HG02610 (cell line): ENCODE data around the gene STRBP.

ENCODE experiments used
- ATAC-seq: cut with Tn5 transposase; IDR thresholded peaks from one replicate; pipeline ENCODE4 v1.9.1; 2021; ENCODE audit warnings: mild to moderate bottlenecking, moderate library complexity; ENCODE audit not compliant: unreplicated experiment

STRBP gene

DNA sequence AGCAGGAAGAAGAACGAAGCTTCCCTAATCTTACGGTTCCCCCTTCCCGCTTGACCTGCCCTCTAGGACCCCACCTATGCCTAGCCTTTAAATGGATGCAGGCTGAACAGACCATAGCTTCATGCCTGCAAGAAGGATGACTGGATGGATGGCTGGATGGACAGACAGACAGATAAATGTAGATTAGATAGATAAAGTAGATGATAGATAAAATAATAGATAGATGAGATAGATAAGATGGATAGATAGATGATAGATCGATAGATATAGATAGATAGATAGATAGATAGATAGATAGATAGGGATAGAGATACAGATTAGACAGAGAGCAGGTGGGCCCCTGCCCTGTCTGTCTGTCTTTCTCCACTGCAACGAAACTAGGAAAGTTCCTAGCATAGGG lies 162.9 kb downstream of the STRBP start:
- ATAC-seq, result no peak

DNA sequence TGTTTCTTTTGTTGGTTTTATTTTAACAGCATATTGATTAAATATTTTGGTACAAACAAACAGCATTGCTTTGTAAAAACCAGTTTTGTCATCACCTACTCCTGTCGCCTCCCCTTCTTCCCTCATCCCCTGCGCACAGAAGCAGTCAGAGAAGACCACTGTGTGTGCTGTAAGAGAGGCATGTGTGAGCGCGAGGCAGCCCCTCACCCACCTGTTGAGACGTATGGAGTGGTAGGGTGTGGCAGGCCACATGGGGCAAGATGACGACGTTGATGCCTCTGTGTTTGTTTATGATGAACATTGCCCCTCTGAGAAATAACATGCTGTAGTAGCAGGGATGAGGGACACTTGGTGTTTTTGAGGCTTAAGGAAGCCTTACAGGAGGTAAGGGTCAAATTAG lies 163.6 kb downstream of the STRBP start:
- ATAC-seq, result no peak

DNA sequence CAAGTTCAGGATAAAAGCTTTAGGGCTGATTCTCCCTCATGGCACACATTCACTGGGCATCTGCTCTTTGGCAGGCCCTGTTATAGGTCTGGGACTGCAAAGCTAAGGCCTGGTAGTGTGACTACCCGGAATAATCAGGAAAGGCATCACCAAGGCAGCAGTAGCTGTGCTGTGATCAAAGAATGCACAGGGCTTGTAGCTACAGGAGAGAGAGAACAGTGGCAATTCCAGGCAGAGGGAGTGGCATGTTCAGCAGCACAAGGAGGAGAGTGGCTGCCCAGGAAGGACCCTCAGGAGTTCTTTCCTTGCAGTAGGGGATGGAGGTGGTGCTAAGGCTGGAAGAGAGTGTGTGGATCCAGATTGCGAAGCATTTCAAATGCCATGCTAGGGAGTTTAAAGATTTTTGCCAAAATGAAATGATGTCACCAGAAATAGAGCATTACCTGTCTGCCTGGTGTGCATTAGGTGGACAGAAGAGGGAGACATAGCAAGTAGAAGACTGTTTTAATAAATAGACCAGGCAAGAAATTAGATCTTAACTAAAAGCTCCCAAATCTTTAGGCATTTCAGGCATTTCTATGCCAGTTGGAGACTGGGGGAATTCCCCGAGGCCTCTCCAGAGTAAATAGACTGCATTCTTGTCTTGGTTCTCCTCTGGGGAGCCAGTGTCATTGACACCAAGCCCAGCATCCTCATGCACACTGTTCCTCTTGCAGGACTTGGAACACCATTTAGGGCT lies 165.8 kb downstream of the STRBP start:
- ATAC-seq, result no peak

DNA sequence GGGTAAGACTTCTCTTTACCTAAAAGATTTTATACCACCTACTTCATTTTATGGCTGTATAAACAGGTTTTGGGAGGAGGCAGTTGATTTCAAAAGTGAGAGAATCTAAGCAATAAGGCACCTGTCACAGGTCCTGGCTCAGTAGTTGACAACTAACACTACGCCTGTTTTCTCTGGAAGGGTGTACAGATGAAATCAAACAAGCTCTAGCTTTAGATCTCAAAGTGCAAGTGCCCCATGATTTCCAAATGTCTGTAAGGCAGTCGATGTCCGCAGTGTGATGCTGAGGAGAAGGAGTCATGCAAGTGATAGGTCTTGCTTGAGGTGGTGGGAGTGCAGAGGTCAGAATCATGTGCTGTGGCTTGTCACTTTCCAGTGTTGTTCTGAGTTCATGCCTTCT lies 168.8 kb downstream of the STRBP start:
- no peak for ATAC-seq

DNA sequence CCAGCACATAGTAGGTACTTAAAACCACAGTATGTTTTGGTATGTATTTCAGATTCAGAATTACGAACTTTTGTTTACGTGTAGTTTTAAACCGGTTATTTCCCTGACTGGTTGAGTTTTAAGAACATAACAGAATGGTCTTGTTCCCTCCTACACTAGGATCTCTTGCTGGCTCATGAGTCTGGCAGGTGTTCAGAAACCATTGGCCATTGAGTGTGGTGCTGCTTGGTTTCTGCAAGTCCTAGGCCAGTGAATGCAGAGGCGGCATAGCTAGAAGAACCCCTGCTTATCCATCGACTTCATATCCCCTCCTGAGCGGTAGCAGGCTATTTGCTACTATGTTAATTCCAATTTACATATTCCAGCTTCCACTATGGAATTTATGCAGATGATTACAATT lies 169.3 kb downstream of the STRBP start:
- ATAC-seq, result no peak

DNA sequence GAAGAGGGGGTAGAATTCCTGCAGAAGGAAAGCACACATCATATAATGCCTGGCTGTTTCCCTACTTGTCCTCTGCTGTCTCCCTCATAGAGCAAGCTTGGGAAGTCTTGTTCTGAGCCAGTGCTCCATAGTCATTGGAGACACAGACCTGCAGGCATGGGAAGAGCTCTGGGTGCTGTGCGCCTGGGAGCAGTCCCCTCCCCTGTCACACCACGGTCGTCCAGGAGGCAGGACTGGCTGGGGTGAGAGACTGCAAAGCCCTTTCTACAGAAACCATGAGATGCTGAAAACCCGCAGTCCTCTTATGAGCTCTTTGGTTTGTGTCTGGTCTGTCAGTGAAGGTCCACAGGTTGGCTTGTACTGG lies 170.3 kb downstream of the STRBP start:
- no peak for ATAC-seq

DNA sequence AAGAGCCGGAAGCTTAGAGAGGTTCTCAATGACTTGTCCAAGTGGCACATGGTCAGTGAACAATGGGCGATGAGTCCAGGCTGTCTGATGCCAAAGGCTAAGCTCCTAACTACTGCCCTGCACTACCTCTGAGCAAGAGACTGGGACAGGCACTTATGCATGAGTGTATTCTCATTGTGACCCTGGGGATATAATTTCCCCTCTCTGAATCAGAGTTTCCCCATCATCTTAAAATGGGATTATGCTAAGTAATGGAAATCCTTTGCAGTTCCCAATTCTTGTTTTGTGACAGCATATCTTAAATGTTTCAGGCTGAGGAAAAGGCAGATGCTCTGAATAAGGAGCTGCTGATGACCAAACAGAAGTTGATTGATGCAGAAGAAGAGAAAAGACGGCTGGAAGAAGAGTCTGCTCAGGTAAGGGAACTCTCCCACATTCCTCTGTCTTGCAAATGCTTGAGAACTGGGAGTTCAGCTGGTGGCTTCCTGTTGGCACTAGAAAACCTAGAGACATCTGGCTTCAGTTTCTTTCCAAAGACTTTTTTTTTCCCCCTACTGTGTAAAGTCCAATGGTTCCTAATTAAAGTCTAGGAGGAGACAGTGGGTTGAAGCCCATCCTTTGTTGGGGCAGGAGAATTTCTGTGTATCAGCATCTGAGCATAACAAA lies 170.8 kb downstream of the STRBP start:
- no peak for ATAC-seq

DNA sequence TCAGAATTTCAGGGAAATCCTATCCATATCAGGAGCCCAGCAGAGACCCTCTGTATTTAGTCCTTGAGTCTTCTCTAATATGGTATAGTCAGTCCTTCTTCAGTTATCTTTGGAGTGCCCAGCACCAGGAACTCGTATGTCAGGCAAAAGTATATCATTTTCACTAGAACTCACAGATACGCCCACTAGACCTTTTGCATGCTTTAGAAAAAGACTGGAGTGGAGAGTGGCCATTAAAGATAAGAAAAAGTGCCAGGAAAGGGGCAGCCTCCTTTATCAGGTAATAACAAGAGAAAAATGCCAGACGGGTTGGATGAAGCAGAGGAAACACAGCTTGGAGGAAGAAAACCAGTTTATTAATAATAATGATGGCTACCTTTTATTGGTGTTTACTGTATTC lies 171.4 kb downstream of the STRBP start:
- no peak for ATAC-seq

DNA sequence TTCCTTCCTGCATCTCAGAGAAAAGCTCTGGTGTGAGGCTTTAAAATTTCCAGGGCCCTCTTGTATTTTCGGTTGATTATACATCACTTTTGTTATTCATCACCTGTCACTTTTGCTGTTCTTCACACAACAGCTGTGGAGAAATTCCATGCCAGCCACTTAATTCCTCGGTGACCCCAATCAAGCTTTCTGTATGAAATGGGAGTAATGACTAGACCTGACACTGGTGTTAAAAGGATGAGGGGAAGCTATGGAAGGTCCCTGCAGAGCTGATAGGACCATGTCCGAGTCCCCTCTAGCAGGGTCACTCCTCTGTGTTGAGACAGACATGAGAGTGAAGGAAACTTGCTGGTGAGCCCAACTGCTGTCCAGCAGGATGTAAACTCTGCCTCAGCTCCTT lies 175.2 kb downstream of the STRBP start:
- ATAC-seq, result no peak

DNA sequence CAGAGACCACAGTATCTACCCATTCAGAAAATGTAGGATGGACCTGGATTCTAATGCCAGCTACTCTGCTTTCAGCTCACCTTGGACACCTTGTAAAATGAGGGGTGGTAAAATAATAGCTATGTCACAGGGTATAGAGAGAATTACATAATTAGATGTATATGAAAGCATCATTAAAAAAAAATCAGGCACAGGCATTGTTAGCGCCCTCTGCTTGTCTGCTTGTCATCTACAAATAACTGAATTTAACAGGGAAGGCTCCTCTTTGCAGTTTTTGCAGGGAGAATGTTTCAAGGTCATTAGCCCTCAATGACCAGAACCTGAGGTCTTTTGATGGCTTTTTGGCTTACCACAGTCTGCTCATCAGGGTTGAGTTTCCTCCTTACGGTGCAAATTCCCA lies 176.9 kb downstream of the STRBP start:
- no peak for ATAC-seq

DNA sequence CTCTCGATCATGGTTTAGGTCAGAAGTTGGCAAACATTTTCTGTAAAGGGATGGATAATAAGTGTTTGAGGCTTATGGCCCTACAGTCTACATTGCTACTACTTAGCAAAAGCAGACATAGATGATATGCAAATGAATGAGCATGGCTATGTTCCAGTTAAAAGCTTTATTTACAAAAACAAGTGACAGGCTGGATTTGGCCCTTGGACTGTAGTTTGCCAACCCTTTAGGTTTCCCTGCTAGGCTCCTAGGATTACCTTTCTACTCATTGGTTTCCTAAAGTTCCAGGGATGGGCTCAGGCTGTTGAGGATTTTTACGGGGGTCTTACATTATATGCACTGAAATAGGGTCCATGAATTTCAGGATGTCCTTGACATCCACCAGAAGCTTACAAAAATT lies 177.4 kb downstream of the STRBP start:
- ATAC-seq, result no peak

DNA sequence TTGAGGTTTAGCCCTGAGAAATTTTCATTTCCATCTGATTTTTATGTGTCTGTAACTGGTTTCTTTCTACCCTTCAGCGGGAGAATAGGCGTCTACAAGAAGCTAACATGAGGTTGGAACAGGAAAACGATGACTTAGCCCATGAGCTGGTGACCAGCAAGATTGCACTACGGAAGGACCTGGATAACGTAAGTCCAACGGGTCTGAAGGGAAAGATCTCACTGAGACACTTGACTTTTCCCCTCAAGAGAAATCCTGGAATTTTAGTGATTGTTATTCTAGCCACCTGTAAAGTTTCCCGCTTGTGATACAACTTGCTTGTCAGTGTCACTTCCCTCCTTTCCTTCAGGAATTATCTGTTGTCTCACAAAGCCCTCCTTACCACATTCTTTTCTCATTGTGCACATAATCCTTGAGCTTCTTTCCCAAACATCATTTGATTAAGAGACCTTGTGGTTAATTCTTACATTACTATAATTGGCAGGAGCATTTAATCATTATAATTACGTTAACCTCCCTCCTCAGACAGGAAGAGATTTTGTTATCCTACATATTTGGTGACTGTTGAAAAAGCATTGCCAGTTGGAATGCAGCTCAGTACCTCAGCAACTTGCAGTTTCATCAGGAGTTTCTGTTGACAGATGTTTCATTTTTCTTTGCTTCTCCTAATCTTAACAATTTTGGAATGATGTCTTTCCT lies 178.0 kb downstream of the STRBP start:
- no peak for ATAC-seq

DNA sequence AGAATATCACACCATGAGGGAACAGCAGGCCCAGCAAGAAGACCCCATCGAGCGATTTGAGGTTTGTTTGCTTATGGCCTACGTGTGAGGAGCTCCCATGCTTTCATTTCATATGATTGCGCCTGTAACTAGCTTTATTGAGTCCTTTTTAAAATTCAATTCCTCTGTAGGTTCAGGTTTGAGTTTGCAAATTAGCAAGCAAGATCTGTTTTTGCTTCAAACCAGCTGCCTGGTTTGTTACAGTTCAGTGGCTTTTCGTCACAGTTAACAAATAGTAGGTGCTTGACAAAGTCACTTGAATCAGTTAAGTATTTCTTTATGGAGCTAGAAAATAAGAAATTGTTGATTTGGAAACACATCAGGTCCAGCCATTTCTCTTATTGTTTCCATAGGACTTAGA lies 178.6 kb downstream of the STRBP start:
- ATAC-seq, result no peak

DNA sequence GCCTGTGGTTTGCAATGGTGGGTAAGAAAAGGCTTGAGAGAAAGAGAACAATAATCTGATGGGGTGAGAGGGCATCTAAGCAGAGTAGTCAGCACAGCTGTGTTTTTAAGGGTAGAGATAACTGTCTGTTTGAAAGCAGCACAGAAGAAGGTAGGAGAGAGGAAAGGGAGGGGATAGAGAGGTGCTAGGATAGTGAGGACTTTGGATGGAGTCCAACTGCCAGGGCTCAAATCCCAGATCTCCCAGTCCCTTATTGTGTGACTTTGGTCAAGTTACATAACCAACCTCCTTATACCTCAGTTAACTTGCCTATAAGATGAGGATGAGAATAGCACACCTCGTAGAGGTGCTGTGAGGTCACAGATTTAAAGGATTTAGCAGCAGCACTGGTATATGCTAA lies 179.3 kb downstream of the STRBP start:
- no peak for ATAC-seq

DNA sequence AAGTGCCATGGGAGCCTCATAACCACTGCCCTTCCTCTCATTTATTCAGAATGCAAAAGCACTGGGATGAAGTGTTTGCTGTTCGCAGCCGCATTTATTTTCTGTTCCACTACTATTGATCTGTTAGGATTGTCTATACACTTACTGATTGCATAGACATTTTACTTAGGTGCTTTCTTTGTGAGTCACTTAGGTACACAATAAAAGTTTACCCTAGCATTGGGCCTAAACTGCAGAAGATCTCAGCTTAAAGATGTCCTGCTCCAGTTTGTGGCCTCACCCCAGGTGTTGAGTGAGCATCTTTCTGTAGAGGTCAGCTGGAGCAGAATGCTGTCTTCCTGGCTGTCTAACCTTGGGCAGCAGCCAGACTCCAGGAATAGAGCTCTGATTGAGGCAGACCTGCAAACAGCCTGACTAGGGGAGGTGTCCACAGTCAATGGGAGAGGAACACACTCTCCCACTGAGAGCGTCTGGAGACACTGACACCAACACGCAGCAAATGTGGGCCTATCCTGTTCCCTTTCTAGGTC lies 181.0 kb downstream of the STRBP start:
- ATAC-seq, result no peak

DNA sequence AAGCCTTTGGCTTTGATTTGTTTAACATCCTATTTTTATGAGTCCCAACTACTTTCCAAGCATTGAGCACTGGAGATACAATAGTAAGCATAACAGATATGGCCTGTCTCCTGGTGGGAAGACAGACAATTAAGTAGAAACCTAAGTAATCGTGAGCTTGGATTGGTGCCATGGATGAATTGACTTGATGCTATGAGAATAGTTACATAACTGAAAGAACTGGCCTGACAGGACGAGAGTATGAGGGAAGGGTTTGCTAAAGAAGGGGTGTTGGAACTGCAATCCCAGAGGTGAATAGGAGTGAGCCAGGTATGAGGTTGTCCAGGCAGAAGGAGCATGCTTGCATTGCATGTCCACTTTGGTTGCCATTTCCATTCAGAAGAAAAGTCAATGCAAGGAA lies 182.5 kb downstream of the STRBP start:
- no peak for ATAC-seq

DNA sequence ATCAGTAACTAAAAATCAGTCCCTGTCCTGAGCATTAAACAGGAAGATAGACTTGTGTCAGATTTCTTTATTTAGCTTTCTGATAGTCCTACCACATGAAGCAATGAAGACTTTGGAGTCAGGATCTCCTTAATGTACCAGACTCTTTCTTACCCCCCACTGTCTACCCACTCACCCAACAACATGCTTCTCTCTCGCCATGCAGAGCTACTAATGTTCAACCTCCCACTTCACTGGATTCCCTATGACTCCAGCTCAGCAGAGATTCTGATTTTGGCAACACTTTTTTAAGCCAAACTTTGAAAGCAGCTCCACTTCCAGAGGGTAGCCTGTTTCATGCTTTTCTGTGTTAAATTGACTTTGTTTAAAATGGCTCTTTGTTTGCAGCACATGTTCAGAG lies 184.1 kb downstream of the STRBP start:
- no peak for ATAC-seq

DNA sequence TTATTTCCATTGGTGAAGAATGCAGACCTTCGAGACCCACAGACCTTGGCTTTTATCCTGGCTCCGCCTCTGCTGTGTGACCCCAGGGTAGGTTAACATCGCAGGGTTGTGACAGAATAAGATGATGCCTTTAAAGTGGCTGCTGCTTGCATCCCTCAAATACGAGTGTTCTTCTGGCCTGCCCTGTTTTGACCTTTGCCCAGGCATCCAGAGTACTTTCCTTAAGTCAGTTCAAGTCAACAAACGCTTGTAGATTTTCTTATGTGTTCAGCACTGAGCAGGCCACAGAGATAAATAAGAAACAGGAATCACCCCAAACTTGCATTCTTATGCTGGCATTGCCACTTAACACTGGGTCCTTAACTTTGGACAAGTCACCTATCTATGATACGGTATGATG lies 184.7 kb downstream of the STRBP start:
- no peak for ATAC-seq

DNA sequence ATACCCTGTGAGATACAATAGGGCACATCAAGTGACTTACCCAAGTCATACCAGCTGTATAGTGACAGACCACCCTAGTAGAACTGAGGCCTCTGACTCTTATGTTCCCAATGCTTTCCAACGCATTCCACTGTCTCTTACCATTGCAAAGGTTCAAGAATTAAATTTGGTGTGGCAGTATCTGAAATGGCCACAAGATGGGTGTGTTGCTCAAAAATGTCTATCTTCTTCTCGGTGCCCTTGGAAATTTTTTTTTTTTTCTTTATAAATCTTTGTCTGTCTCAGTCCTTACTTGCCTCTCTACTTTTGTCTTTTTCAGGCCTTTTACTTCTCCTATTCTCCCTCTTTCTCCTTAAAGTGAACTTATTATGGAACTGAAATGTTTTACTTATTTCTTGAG lies 186.6 kb downstream of the STRBP start:
- ATAC-seq, result no peak

DNA sequence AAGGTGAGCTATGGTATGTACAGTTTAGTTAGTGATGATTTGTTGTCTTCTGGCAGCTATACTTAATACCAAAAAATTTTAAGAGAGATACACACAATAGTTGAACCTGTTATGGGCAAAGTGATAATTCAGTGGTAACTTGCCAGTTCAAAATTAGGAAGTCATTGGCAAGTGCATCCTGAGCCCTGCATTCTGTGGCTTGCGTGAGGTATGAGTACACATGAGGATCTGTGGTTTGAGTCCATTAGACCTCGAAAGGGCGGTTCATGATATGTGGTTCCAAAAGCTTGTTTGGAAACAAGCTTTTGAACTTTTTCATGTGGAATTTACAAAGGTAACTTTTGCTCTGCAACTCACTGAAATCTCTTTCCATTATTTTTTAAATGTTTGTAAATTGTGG lies 187.9 kb downstream of the STRBP start:
- no peak for ATAC-seq

DNA sequence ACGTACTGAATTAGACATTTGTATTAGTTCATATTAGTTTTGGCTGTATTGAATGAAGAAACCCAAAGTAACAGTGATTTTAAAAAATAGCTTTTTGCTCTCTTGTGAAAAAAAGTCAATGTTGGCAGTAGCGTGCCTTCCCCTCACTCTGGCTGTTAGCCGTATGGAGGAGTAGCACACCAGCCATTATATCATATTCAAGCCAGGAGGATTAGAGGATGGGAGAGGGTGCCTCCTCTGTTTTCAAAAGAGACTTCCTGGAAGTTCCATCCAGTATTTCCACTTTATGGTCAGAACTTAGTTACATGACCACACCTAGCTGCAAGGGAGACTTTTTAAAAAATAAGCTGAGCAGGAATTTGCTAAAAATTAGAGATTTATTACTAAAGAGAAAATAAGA lies 193.8 kb downstream of the STRBP start:
- no peak for ATAC-seq

DNA sequence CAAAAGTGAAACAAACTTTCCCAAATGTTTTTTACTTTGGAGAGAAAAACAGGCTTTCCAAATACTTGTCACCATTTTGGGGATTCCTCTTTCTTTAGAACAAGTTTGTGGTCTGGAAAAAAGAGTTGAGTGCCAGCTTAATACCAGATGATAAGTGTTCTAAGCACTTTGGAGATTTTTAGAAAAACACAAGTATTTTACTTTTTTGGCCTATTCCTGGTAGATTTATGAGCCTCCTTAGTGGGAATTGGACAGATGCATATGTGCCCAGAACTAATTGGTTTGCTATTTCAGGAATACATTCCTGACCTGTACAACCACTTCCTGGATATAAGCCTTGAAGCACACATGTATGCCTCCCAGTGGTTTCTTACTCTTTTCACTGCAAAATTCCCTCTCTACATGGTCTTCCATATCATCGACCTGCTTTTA lies 194.4 kb downstream of the STRBP start:
- no peak for ATAC-seq
